Measurements from ENCODE around the gene SLITRK3.

Gene SLITRK3

GRCh38 chr3:165206454-165207266 lies 10.5 kb upstream of the SLITRK3 start:
- no peak for TF ChIP-seq REST (IDR thresholded peaks at IDR 0.05; ENCODE audit: insufficient read depth in 1 of 2, low read depth in 2 of 2, low read length in 2 of 2)
- no peak for TF ChIP-seq TAF1 (IDR thresholded peaks at IDR 0.05; ENCODE audit: borderline replicate concordance, insufficient read depth, low read length)
- TF ChIP-seq POLR2AphosphoS5 (IDR thresholded peaks at IDR 0.05; ENCODE audit: low read depth, low read length), result no peak
- TF ChIP-seq FOXP2 (optimal IDR thresholded peaks at IDR 0.05; ENCODE audit: borderline replicate concordance, extremely low read depth, extremely low read length, insufficient read depth), result no peak
- no peak for TF ChIP-seq SIN3A (IDR thresholded peaks at IDR 0.05; ENCODE audit: borderline replicate concordance, insufficient read depth, low read length)

- TF ChIP-seq TAF1 (IDR thresholded peaks at IDR 0.05; ENCODE audit: borderline replicate concordance, insufficient read depth, low read length), result no peak
- TF ChIP-seq POLR2AphosphoS5 (IDR thresholded peaks at IDR 0.05; ENCODE audit: low read depth, low read length), result no peak
- no peak for TF ChIP-seq REST (IDR thresholded peaks at IDR 0.05; ENCODE audit: insufficient read depth in 1 of 2, low read depth in 2 of 2, low read length in 2 of 2)
- no peak for TF ChIP-seq FOXP2 (optimal IDR thresholded peaks at IDR 0.05; ENCODE audit: borderline replicate concordance, extremely low read depth, extremely low read length, insufficient read depth)
These were observed 8.3 kb upstream of the SLITRK3 start for GRCh38 chr3:165204445-165204844.

GRCh38 chr3:165202995-165203394 lies 6.8 kb upstream of the SLITRK3 start:
- TF ChIP-seq SIN3A (IDR thresholded peaks at IDR 0.05; ENCODE audit: borderline replicate concordance, insufficient read depth, low read length) (no peak), REST (IDR thresholded peaks at IDR 0.05; ENCODE audit: insufficient read depth in 1 of 2, low read depth in 2 of 2, low read length in 2 of 2) (no peak), FOXP2 (optimal IDR thresholded peaks at IDR 0.05; ENCODE audit: borderline replicate concordance, extremely low read depth, extremely low read length, insufficient read depth) (no peak), POLR2AphosphoS5 (IDR thresholded peaks at IDR 0.05; ENCODE audit: low read depth, low read length) (no peak), TAF1 (IDR thresholded peaks at IDR 0.05; ENCODE audit: borderline replicate concordance, insufficient read depth, low read length) (no peak)

GRCh38 chr3:165201964-165202363 lies 5.8 kb upstream of the SLITRK3 start:
- TF ChIP-seq SIN3A (IDR thresholded peaks at IDR 0.05; ENCODE audit: borderline replicate concordance, insufficient read depth, low read length), result no peak
- TF ChIP-seq FOXP2 (optimal IDR thresholded peaks at IDR 0.05; ENCODE audit: borderline replicate concordance, extremely low read depth, extremely low read length, insufficient read depth), result no peak
- TF ChIP-seq TAF1 (IDR thresholded peaks at IDR 0.05; ENCODE audit: borderline replicate concordance, insufficient read depth, low read length), result no peak
- TF ChIP-seq REST (IDR thresholded peaks at IDR 0.05; ENCODE audit: insufficient read depth in 1 of 2, low read depth in 2 of 2, low read length in 2 of 2), result no peak
- no peak for TF ChIP-seq POLR2AphosphoS5 (IDR thresholded peaks at IDR 0.05; ENCODE audit: low read depth, low read length)

All from PFSK-1 (cell line).